Mucosa of rectum (tissue), 2 donors: ENCODE data around the gene RTRAF.

Experiments used
- H3K27ac ChIP-seq, 2 donors: one replicate each; pipeline ENCODE4 v1.7.0; 2013; ENCODE audit warnings: inconsistent platforms in 2 of 2, low read depth in 2 of 2, low read length in 2 of 2
- H3K27me3 ChIP-seq, 2 donors: one replicate each; pipeline ENCODE4 v1.7.0; 2013; ENCODE audit warnings: low read length in 2 of 2; ENCODE audit not compliant: control insufficient read depth in 2 of 2, insufficient read depth in 2 of 2
- H3K36me3 ChIP-seq, 2 donors: one replicate each; pipeline ENCODE4 v1.7.0; 2013; ENCODE audit warnings: low read length in 2 of 2; ENCODE audit not compliant: control insufficient read depth in 2 of 2, insufficient read depth in 2 of 2
- H3K4me1 ChIP-seq, 2 donors: one replicate each; pipeline ENCODE4 v1.7.0; 2013; ENCODE audit warnings: low read length in 2 of 2, mild to moderate bottlenecking in 1 of 2; ENCODE audit not compliant: control insufficient read depth in 2 of 2, insufficient read depth in 2 of 2
- H3K4me3 ChIP-seq, 2 donors: one replicate each; pipeline ENCODE4 v1.7.0; 2013; ENCODE audit warnings: low read length in 2 of 2
- H3K9ac ChIP-seq, 2 donors: one replicate each; pipeline ENCODE4 v1.7.0; 2013; ENCODE audit warnings: low read length in 2 of 2, low read depth in 1 of 2, mild to moderate bottlenecking in 1 of 2
- H3K9me3 ChIP-seq, 2 donors: one replicate each; pipeline ENCODE4 v1.7.0; 2013; ENCODE audit warnings: low read length in 2 of 2; ENCODE audit not compliant: control insufficient read depth in 2 of 2
- donor health status: healthy.
- donor health status: Normal muscosa, but diverticular disease.

The RTRAF gene

GRCh38 chr14:52006361-52006760 is 17.0 kb downstream of the RTRAF start:
- H3K4me1 ChIP-seq, result no peaks in the 10 kb centered on the region
- peaks cover 72 to 79% of the 10 kb centered on the region in 2 donors for H3K36me3 ChIP-seq
- no peak overlapping the region for H3K4me3 ChIP-seq
- H3K9ac ChIP-seq, result no peak overlapping the region
- no peaks in the 10 kb centered on the region for H3K9me3 ChIP-seq
- no peak overlapping the region for H3K27ac ChIP-seq
- H3K27me3 ChIP-seq, result no peaks in the 10 kb centered on the region

GRCh38 chr14:52007211-52007610 is 17.9 kb downstream of the RTRAF start:
- Histone ChIP-seq H3K9me3 (no peaks in the 10 kb centered on the region), H3K4me3 (no peak overlapping the region), H3K27ac (no peak overlapping the region), H3K9ac (no peak overlapping the region), H3K36me3 (peaks cover 71 to 74% of the 10 kb centered on the region in 2 donors), H3K4me1 (no peaks in the 10 kb centered on the region), H3K27me3 (no peaks in the 10 kb centered on the region)

GRCh38 chr14:52007637-52008036 is 18.3 kb downstream of the RTRAF start:
- no peak overlapping the region for H3K9ac ChIP-seq
- H3K27me3 ChIP-seq, result no peaks in the 10 kb centered on the region
- peaks cover 67 to 70% of the 10 kb centered on the region in 2 donors for H3K36me3 ChIP-seq

GRCh38 chr14:52008136-52008535 is 18.8 kb downstream of the RTRAF start:
- H3K27me3 ChIP-seq, result no peaks in the 10 kb centered on the region
- no peak overlapping the region for H3K4me3 ChIP-seq
- no peak overlapping the region for H3K9ac ChIP-seq
- no peaks in the 10 kb centered on the region for H3K4me1 ChIP-seq
- no peak overlapping the region for H3K27ac ChIP-seq
- peaks cover 63 to 69% of the 10 kb centered on the region in 2 donors for H3K36me3 ChIP-seq
- no peaks in the 10 kb centered on the region for H3K9me3 ChIP-seq

More at GRCh38 chr14:52007637-52008036, 18.3 kb downstream of the RTRAF start:
- Histone ChIP-seq H3K4me3 (no peak overlapping the region), H3K27ac (no peak overlapping the region), H3K4me1 (no peaks in the 10 kb centered on the region), H3K9me3 (no peaks in the 10 kb centered on the region)

GRCh38 chr14:52010173-52010693 is 20.9 kb downstream of the RTRAF start:
- Histone ChIP-seq H3K27ac (no peak overlapping the region), H3K9ac (no peak overlapping the region), H3K27me3 (no peaks in the 10 kb centered on the region), H3K4me3 (no peak overlapping the region), H3K9me3 (no peaks in the 10 kb centered on the region), H3K36me3 (peaks cover 51 to 56% of the 10 kb centered on the region in 2 donors), H3K4me1 (no peaks in the 10 kb centered on the region)

- H3K9ac ChIP-seq, result no peak overlapping the region
- H3K27ac ChIP-seq, result no peak overlapping the region
- no peak overlapping the region for H3K4me3 ChIP-seq
- peaks cover 38 to 43% of the 10 kb centered on the region in 2 donors for H3K36me3 ChIP-seq
- H3K9me3 ChIP-seq, result no peaks in the 10 kb centered on the region
- no peaks in the 10 kb centered on the region for H3K27me3 ChIP-seq
- no peaks in the 10 kb centered on the region for H3K4me1 ChIP-seq
Observed at GRCh38 chr14:52011523-52011922, 22.2 kb downstream of the RTRAF start.

- Histone ChIP-seq H3K36me3 (peaks cover 31 to 38% of the 10 kb centered on the region in 2 donors), H3K4me3 (no peak overlapping the region), H3K27me3 (no peaks in the 10 kb centered on the region), H3K9ac (no peak overlapping the region), H3K27ac (no peak overlapping the region), H3K4me1 (no peaks in the 10 kb centered on the region), H3K9me3 (no peaks in the 10 kb centered on the region)
Observed at GRCh38 chr14:52012635-52013034, 23.3 kb downstream of the RTRAF start.

GRCh38 chr14:52013984-52014600 is 24.7 kb downstream of the RTRAF start:
- Histone ChIP-seq H3K9ac (no peak overlapping the region), H3K4me3 (no peak overlapping the region), H3K36me3 (peaks cover 17 to 25% of the 10 kb centered on the region in 2 donors), H3K9me3 (no peaks in the 10 kb centered on the region), H3K27ac (no peak overlapping the region), H3K4me1 (peaks cover 7% of the 10 kb centered on the region in 2 donors), H3K27me3 (no peaks in the 10 kb centered on the region)

GRCh38 chr14:52014601-52015267 is 25.4 kb downstream of the RTRAF start:
- no peaks in the 10 kb centered on the region for H3K27me3 ChIP-seq
- H3K4me3 ChIP-seq, result no peak overlapping the region
- no peak overlapping the region for H3K27ac ChIP-seq
- peaks cover 13 to 14% of the 10 kb centered on the region in 2 donors for H3K4me1 ChIP-seq
- peaks cover 16 to 19% of the 10 kb centered on the region in 2 donors for H3K36me3 ChIP-seq
- H3K9ac ChIP-seq, result no peak overlapping the region
- no peaks in the 10 kb centered on the region for H3K9me3 ChIP-seq

- no peaks in the 10 kb centered on the region for H3K27me3 ChIP-seq
- no peak overlapping the region for H3K9ac ChIP-seq
- no peaks in the 10 kb centered on the region for H3K9me3 ChIP-seq
- peaks cover 17 to 18% of the 10 kb centered on the region in 2 donors for H3K4me1 ChIP-seq
- H3K4me3 ChIP-seq, result no peak overlapping the region
- H3K36me3 ChIP-seq, result peaks cover 12% of the 10 kb centered on the region in 2 donors
- no peak overlapping the region for H3K27ac ChIP-seq
Observed at GRCh38 chr14:52015411-52016030, 26.2 kb downstream of the RTRAF start.
